Measurements from ENCODE around the gene ASRGL1.

GRCh38 chr11:62390237-62390636 is 53.0 kb downstream of the ASRGL1 start:
- TF ChIP-seq POLR2A (IDR thresholded peaks at IDR 0.05): no peak
- TF ChIP-seq, protein P1, sequence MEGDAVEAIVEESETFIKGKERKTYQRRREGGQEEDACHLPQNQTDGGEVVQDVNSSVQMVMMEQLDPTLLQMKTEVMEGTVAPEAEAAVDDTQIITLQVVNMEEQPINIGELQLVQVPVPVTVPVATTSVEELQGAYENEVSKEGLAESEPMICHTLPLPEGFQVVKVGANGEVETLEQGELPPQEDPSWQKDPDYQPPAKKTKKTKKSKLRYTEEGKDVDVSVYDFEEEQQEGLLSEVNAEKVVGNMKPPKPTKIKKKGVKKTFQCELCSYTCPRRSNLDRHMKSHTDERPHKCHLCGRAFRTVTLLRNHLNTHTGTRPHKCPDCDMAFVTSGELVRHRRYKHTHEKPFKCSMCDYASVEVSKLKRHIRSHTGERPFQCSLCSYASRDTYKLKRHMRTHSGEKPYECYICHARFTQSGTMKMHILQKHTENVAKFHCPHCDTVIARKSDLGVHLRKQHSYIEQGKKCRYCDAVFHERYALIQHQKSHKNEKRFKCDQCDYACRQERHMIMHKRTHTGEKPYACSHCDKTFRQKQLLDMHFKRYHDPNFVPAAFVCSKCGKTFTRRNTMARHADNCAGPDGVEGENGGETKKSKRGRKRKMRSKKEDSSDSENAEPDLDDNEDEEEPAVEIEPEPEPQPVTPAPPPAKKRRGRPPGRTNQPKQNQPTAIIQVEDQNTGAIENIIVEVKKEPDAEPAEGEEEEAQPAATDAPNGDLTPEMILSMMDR (IDR thresholded peaks at IDR 0.05): no peak

Measured in tibial nerve (tissue), 3 donors.